TTC549 (cell line): ENCODE results near the gene PRDM15.

Experiments used
- FAIRE-seq: peaks from 2 replicates; lab custom pipeline; 2012; peaks lifted over from hg19 to GRCh38; lab: Jason Lieb, UNC

The PRDM15 gene

GRCh38 chr21:41879190-41879998 is at the start of gene PRDM15:
TSS of gene PRDM15 (minus strand) at chr21:41879344. CDS start at chr21:41860363, 18,981 bp downstream.
- no peak for FAIRE-seq

GRCh38 chr21:41928621-41929220 is 49.6 kb upstream of the PRDM15 start:
- no peak for FAIRE-seq

GRCh38 chr21:41927727-41928409 is 48.7 kb upstream of the PRDM15 start:
- FAIRE-seq = no peak

- FAIRE-seq = no peak
These were observed 47.6 kb upstream of the PRDM15 start for GRCh38 chr21:41926807-41927171.

- FAIRE-seq = no peak
These were observed 47.1 kb upstream of the PRDM15 start for GRCh38 chr21:41926117-41926806.

- FAIRE-seq = no peak
These were observed 46.6 kb upstream of the PRDM15 start for GRCh38 chr21:41925767-41926116.

- no peak for FAIRE-seq
These were observed 45.2 kb upstream of the PRDM15 start for GRCh38 chr21:41924368-41924754.

- FAIRE-seq = no peak
These were observed 44.7 kb upstream of the PRDM15 start for GRCh38 chr21:41923631-41924367.

GRCh38 chr21:41923186-41923585 is 44.0 kb upstream of the PRDM15 start:
- FAIRE-seq = no peak

- no peak for FAIRE-seq
These were observed 41.9 kb upstream of the PRDM15 start for GRCh38 chr21:41921021-41921420.

- FAIRE-seq = no peak
These were observed 41.3 kb upstream of the PRDM15 start for GRCh38 chr21:41920476-41920875.

GRCh38 chr21:41919666-41920398 is 40.7 kb upstream of the PRDM15 start:
- no peak for FAIRE-seq

GRCh38 chr21:41918561-41919358 is 39.6 kb upstream of the PRDM15 start:
- no peak for FAIRE-seq

GRCh38 chr21:41917531-41917930 is 38.4 kb upstream of the PRDM15 start:
- no peak for FAIRE-seq

- FAIRE-seq = no peak
These were observed 37.8 kb upstream of the PRDM15 start for GRCh38 chr21:41916888-41917433.

- FAIRE-seq = no peak
These were observed 35.8 kb upstream of the PRDM15 start for GRCh38 chr21:41914965-41915364.

GRCh38 chr21:41914358-41914757 is 35.2 kb upstream of the PRDM15 start:
- FAIRE-seq = no peak

GRCh38 chr21:41913230-41913629 is 34.1 kb upstream of the PRDM15 start:
- FAIRE-seq = no peak

- FAIRE-seq = no peak
These were observed 29.7 kb upstream of the PRDM15 start for GRCh38 chr21:41908829-41909228.
